ENCODE results near the gene AP3S2. TPM values are rescaled to one million over a fixed set of nuclear protein-coding genes. Genes with fewer than 3 reads are reported as not detected.

The AP3S2 gene
- polyA plus RNA-seq, 1 experiment = 54.8 TPM

- Histone ChIP-seq H3K27ac (ENCODE audit: low read depth, low read length) (no peak overlapping the region), H3K4me3 (ENCODE audit: low read depth, low read length) (no peak overlapping the region), H3K9me3 (ENCODE audit: control insufficient read depth, insufficient read depth, low read length) (peaks cover 2% of the 10 kb centered on the region; the same call in 1 of the 2 replicates), H3K27me3 (ENCODE audit: control insufficient read depth, insufficient read depth, low read length) (no peaks in the 10 kb centered on the region)
- ChIA-PET CTCF (no interaction called here), POLR2A (no interaction called here)
- TF ChIP-seq CTCF (IDR thresholded peaks at IDR 0.05; ENCODE audit: low read depth, low read length) = no peak
- no peak for DNase-seq (ENCODE audit: low read depth, low spot score)
Measured at GRCh38 chr15:89807689-89808088, 86.1 kb downstream of the AP3S2 start.

- H3K4me3 ChIP-seq (ENCODE audit: low read depth, low read length) = no peak overlapping the region
- H3K27me3 ChIP-seq (ENCODE audit: control insufficient read depth, insufficient read depth, low read length) = no peaks in the 10 kb centered on the region
- POLR2A ChIA-PET = no interaction called here
- TF ChIP-seq CTCF (IDR thresholded peaks at IDR 0.05; ENCODE audit: low read depth, low read length) = no peak
- no peak for DNase-seq (ENCODE audit: low read depth, low spot score)
- CTCF ChIA-PET = no interaction called here
- no peak overlapping the region for H3K27ac ChIP-seq (ENCODE audit: low read depth, low read length)
- H3K9me3 ChIP-seq (ENCODE audit: control insufficient read depth, insufficient read depth, low read length) = peaks cover 2% of the 10 kb centered on the region; the same call in 1 of the 2 replicates
Measured at GRCh38 chr15:89806559-89807550, 86.9 kb downstream of the AP3S2 start.

- Histone ChIP-seq H3K4me3 (ENCODE audit: low read depth, low read length) (no peak overlapping the region), H3K27ac (ENCODE audit: low read depth, low read length) (no peak overlapping the region), H3K9me3 (ENCODE audit: control insufficient read depth, insufficient read depth, low read length) (peaks cover 2% of the 10 kb centered on the region; the same call in 1 of the 2 replicates), H3K27me3 (ENCODE audit: control insufficient read depth, insufficient read depth, low read length) (no peaks in the 10 kb centered on the region)
- ChIA-PET CTCF (interaction anchor here (1.0 kb wide), 1 partner anchor 68 kb away, joined by 4 read pairs; no protein-coding TSS in a partner anchor), POLR2A (no interaction called here)
- no peak for TF ChIP-seq CTCF (IDR thresholded peaks at IDR 0.05; ENCODE audit: low read depth, low read length)
- DNase-seq (ENCODE audit: low read depth, low spot score) = no peak
Measured at GRCh38 chr15:89806210-89806558, 87.6 kb downstream of the AP3S2 start.

- ChIA-PET CTCF (interaction anchor here (1.0 kb wide), 1 partner anchor 69 kb away, joined by 4 read pairs; no protein-coding TSS in a partner anchor), POLR2A (no interaction called here)
- Histone ChIP-seq H3K9me3 (ENCODE audit: control insufficient read depth, insufficient read depth, low read length) (peaks cover 2% of the 10 kb centered on the region; the same call in 1 of the 2 replicates), H3K27ac (ENCODE audit: low read depth, low read length) (no peak overlapping the region), H3K27me3 (ENCODE audit: control insufficient read depth, insufficient read depth, low read length) (no peaks in the 10 kb centered on the region), H3K4me3 (ENCODE audit: low read depth, low read length) (no peak overlapping the region)
- no peak for DNase-seq (ENCODE audit: low read depth, low spot score)
- no peak for TF ChIP-seq CTCF (IDR thresholded peaks at IDR 0.05; ENCODE audit: low read depth, low read length)
Measured at GRCh38 chr15:89805241-89806209, 88.3 kb downstream of the AP3S2 start.
